ENCODE measurements around the gene FREY1. TPM values are rescaled to one million over a fixed set of nuclear protein-coding genes. Genes with fewer than 3 reads are reported as not detected.

Gene FREY1
- total RNA-seq, 2 experiments from 2014 or later = 1.5 to 2.3 TPM

GRCh38 chr11:45880772-45881570 is 26.1 kb downstream of the FREY1 start:
- CTCF ChIA-PET = no interaction called here
- POLR2A ChIA-PET = interaction anchor here (0.5 kb wide), 1 partner anchor 189 kb away, joined by 3 read pairs; no protein-coding TSS in a partner anchor

DNA sequence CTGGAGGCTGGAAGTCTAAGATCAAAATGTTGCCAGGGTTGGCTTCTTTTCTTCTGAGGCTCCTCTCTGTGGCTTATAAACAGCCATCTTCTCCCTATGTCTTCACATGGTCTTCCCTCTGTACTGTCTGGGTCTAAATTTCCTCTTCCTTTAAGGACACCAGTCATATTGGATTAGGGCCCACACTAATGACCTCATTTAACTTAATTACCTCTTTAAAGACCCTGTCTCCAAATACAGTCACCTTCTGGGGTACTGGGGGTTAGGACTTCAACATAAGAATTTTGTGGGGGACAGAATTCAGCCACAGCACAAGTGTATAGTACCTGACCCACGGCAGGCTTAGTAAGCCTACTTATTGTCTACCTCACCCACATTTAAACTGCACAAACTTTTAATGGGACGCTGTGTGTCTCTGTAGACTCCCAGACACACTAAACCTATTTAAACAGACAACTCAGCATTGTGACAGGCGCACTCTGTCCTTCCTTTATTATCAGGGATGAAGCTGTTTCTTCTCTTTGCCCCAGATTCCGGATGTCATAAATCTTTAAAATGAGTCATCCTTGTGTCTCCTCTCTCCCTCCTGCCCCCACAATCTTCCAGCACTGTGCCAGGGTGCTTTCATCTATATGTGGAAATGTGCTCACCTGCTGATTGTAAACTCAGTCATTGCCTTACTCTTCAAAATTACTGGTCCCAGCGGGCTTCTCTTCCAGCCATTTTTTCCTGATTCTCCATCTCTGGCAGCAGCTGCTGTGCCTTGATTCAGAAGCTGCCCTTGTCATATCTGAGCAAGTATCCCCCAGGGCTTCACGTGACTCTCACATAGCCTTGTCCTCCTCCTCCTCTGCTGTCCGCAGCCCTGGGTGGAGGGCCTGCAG is 27.0 kb downstream of the FREY1 start:
- ChIA-PET POLR2A (no interaction called here), CTCF (no interaction called here)
- Mint-ChIP-seq H3K27ac (no peak overlapping the region), H3K4me1 (peaks cover 4% of the 10 kb centered on the region), H3K27me3 (peaks cover 4% of the 10 kb centered on the region), H3K9me3 (no peaks in the 10 kb centered on the region), H3K4me3 (no peak overlapping the region), H3K36me3 (ENCODE audit: low read depth) (peaks cover 19% of the 10 kb centered on the region)
- DNase-seq = no peak

More at GRCh38 chr11:45880772-45881570, 26.1 kb downstream of the FREY1 start:
- no peak overlapping the region for H3K27ac Mint-ChIP-seq
- H3K4me3 Mint-ChIP-seq = no peak overlapping the region
- H3K27me3 Mint-ChIP-seq = peaks cover 4% of the 10 kb centered on the region
- DNase-seq = no peak
- H3K36me3 Mint-ChIP-seq (ENCODE audit: low read depth) = peaks cover 14% of the 10 kb centered on the region
- no peaks in the 10 kb centered on the region for H3K9me3 Mint-ChIP-seq
- H3K4me1 Mint-ChIP-seq = peaks cover 7% of the 10 kb centered on the region

DNA sequence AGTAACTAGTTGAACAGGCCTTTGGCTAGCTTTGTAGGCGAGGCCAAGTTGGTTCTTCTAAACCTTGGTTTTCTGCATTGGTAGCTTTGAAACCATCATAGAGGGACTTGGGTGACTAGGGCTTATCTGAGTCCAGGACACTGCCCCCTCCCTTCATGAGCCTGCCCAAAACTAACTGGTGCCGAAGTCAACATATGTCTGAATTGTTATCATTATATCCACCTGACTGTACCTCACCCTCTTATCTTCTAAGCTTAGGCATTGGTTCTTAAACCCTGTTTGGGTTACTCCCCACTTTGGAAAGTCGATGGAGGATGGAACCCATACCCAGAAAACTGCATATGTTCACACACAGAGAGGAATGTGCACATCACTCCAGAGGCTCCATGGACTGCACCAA is 29.2 kb downstream of the FREY1 start:
- Mint-ChIP-seq H3K9me3 (no peaks in the 10 kb centered on the region), H3K27me3 (no peaks in the 10 kb centered on the region), H3K4me1 (no peaks in the 10 kb centered on the region), H3K27ac (no peak overlapping the region), H3K4me3 (no peak overlapping the region), H3K36me3 (ENCODE audit: low read depth) (peaks cover 28% of the 10 kb centered on the region)
- ChIA-PET POLR2A (no interaction called here), CTCF (no interaction called here)
- DNase-seq = no peak

DNA sequence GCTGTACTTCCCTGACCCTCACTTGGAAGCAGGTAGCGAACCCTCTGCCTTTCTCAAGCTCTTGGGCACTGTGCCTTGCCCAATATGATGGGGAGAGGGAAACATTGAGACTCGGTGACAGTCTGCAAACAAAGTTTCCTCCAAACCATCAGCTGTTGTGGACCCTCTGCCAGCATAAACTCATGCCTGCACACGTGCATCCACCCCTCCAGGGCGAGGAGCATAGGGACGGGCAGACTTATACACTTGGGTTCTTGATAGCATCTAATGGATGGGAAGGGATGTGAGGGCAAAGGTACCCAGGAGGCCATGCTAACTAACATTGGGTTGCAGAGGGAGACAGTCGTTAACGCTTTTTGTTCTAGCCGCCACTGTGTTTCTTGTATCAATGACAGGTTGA is 29.9 kb downstream of the FREY1 start:
- Mint-ChIP-seq H3K27ac (no peak overlapping the region), H3K4me1 (no peaks in the 10 kb centered on the region), H3K4me3 (no peak overlapping the region), H3K36me3 (ENCODE audit: low read depth) (peaks cover 28% of the 10 kb centered on the region), H3K27me3 (no peaks in the 10 kb centered on the region), H3K9me3 (no peaks in the 10 kb centered on the region)
- DNase-seq = no peak
- POLR2A ChIA-PET = no interaction called here
- CTCF ChIA-PET = no interaction called here

- H3K4me3 Mint-ChIP-seq = no peak overlapping the region
- no peak overlapping the region for H3K27ac Mint-ChIP-seq
- no peaks in the 10 kb centered on the region for H3K9me3 Mint-ChIP-seq
- no peaks in the 10 kb centered on the region for H3K27me3 Mint-ChIP-seq
- no peaks in the 10 kb centered on the region for H3K4me1 Mint-ChIP-seq
- peaks cover 29% of the 10 kb centered on the region for H3K36me3 Mint-ChIP-seq (ENCODE audit: low read depth)
- no peak for DNase-seq
- CTCF ChIA-PET = no interaction called here
- POLR2A ChIA-PET = no interaction called here
Observed at GRCh38 chr11:45876401-45876800, 30.7 kb downstream of the FREY1 start.

DNA sequence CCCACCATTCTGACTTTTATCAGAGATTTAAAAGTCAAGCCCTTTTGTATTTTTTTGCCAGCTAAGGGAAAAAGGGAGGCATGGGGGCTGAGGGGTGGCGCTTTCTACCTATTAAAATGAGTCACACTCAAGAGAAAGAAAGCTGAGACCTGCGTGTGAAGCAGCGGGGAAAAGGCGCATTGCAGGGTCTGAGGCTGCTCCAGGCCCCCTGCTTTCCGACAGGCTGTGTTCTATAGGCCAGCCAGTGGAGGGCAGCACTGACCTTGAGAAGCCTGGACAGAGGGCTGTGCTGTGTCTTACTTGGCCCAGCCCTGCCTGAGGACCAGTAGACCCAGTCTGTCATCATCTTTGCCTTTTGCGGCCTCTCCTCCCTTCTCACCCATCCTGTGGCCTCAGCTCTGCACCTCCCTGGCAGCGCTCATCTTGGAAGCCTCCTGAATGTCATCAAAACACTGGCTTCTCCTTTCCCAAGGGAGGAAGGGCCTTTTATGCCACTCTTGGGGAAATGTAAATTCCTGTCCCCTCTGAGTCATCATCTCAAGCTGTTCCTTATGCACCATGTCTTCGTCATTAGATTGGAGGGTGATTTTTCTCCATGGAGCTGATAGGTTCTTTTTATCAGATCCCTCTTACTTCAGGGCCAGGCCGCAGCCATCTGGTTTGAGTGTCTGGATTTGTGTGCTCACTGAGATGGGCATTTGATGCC is 34.3 kb downstream of the FREY1 start:
- CTCF ChIA-PET = interaction anchor here (0.7 to 3.7 kb wide), 12 partner anchors 10 to 241 kb away, joined by 3 to 37 read pairs (median 4); partner anchors contain the start of gene PEX16
- no peaks in the 10 kb centered on the region for H3K27me3 Mint-ChIP-seq
- no peak overlapping the region for H3K4me3 Mint-ChIP-seq

DNA sequence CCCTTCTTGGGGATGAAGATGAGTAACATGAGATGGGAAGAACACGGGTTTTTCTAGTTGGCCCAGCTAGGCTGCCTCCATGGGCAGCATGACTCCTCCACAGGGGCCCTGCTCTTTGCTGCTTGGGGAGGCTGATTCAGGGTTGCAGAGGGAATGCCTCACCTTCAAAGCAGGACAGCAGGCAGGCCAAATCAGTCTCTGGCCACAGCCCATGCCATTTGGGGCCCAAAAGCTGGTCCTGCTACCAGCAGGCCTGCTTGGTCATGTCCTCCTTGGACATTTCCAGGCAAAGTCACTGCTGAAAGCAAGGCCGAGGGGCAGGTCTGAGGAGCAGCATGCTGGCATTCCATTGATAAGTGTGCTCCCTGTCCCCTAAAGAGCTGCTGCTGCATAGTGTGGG is 35.4 kb downstream of the FREY1 start:
- Mint-ChIP-seq H3K36me3 (ENCODE audit: low read depth) (peaks cover 42% of the 10 kb centered on the region), H3K4me1 (no peaks in the 10 kb centered on the region), H3K9me3 (no peaks in the 10 kb centered on the region), H3K27ac (no peak overlapping the region), H3K27me3 (no peaks in the 10 kb centered on the region), H3K4me3 (no peak overlapping the region)
- POLR2A ChIA-PET = no interaction called here
- no peak for DNase-seq
- CTCF ChIA-PET = interaction anchor here (1.3 to 3.7 kb wide), 3 partner anchors 47 to 243 kb away, joined by 3 to 37 read pairs (median 12); partner anchors contain the start of gene PEX16

More for the DNA sequence above, 34.3 kb downstream of the FREY1 start:
- peak; percentile 43 for DNase-seq
- peaks cover 46% of the 10 kb centered on the region for H3K36me3 Mint-ChIP-seq (ENCODE audit: low read depth)
- H3K4me1 Mint-ChIP-seq = no peaks in the 10 kb centered on the region
- POLR2A ChIA-PET = no interaction called here
- no peaks in the 10 kb centered on the region for H3K9me3 Mint-ChIP-seq
- no peak overlapping the region for H3K27ac Mint-ChIP-seq

- Mint-ChIP-seq H3K27ac (no peak overlapping the region), H3K36me3 (ENCODE audit: low read depth) (peaks cover 47% of the 10 kb centered on the region), H3K4me3 (no peak overlapping the region), H3K27me3 (no peaks in the 10 kb centered on the region), H3K4me1 (no peaks in the 10 kb centered on the region), H3K9me3 (no peaks in the 10 kb centered on the region)
- no peak for DNase-seq
- ChIA-PET CTCF (no interaction called here), POLR2A (no interaction called here)
Observed at GRCh38 chr11:45870706-45871105, 36.4 kb downstream of the FREY1 start.

DNA sequence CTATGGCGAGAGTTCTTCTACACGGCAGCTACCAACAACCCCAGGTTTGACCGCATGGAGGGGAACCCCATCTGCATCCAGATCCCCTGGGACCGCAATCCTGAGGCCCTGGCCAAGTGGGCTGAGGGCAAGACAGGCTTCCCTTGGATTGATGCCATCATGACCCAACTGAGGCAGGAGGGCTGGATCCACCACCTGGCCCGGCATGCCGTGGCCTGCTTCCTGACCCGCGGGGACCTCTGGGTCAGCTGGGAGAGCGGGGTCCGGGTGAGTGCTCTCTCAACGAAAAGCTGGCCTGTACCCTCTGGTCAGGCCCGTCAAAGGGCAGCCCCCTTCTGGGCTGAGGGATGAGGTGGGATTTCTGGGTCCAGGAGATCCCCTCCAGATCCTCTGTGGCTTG is 37.5 kb downstream of the FREY1 start:
- H3K4me3 Mint-ChIP-seq = no peak overlapping the region
- H3K4me1 Mint-ChIP-seq = no peaks in the 10 kb centered on the region
- DNase-seq = no peak
- CTCF ChIA-PET = no interaction called here
- no peaks in the 10 kb centered on the region for H3K9me3 Mint-ChIP-seq
- peaks cover 45% of the 10 kb centered on the region for H3K36me3 Mint-ChIP-seq (ENCODE audit: low read depth)
- no peak overlapping the region for H3K27ac Mint-ChIP-seq
- no peaks in the 10 kb centered on the region for H3K27me3 Mint-ChIP-seq
- POLR2A ChIA-PET = interaction anchor here (1.9 kb wide), 1 partner anchor 11 kb away, joined by 4 read pairs; no protein-coding TSS in a partner anchor

DNA sequence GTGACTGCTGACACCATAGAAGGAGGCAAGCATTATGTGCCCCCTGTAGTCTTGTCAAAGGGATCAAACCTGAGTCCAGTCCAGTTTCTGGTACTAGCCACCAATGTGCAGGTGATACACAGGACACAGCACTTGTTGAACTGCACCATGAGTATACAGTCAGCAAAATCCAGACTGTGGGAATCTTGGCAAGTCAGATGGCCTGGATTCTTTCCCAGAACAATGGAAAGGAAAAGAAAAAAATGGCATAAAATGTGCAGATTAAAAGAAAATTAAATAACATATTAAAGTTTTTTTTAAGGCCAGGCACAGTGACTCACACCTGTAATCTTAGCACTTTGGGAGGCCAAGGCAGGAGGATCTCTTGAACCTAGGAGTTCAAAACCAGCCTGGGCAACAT is 43.0 kb downstream of the FREY1 start:
- Mint-ChIP-seq H3K4me3 (no peak overlapping the region), H3K4me1 (no peaks in the 10 kb centered on the region), H3K36me3 (ENCODE audit: low read depth) (peaks cover 40% of the 10 kb centered on the region), H3K9me3 (no peaks in the 10 kb centered on the region), H3K27me3 (no peaks in the 10 kb centered on the region), H3K27ac (no peak overlapping the region)
- ChIA-PET CTCF (no interaction called here), POLR2A (no interaction called here)
- DNase-seq = no peak

DNA sequence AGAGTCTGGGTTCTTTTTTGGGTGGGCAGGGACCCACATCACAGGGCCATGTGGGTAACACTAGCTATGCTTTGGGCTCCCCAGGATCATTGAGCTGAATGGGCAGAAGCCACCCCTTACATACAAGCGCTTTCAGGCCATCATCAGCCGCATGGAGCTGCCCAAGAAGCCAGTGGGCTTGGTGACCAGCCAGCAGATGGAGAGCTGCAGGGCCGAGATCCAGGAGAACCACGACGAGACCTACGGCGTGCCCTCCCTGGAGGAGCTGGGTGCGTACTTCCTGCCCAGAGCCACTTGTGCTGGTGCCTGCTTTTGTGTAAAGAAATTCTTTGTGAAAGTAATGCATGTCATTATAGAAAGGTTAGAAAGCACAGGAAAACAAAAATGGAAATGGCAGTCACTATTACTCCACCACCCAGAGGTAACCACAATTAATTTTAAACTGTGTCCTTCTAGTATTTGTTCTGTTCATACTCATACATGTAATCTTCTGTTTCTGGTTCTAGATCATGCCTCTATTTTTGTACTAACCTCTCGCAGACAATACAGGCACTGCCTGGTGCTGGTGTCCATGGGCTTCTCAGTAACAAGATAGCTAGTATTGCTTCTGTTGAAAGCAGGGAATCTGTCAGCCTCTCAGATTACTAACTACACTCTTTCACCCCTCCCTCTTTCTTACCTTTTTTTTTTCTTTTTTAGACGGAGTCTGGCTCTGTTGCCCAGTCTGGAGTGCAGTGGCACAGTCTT is 46.1 kb downstream of the FREY1 start:
- CTCF ChIA-PET = interaction anchor here (0.5 to 1.3 kb wide), 4 partner anchors 89 to 488 kb away, joined by 3 to 4 read pairs (median 3); no protein-coding TSS in a partner anchor
- POLR2A ChIA-PET = no interaction called here
- Mint-ChIP-seq H3K4me3 (no peak overlapping the region), H3K36me3 (ENCODE audit: low read depth) (peaks cover 40% of the 10 kb centered on the region), H3K4me1 (no peaks in the 10 kb centered on the region), H3K27ac (no peak overlapping the region), H3K9me3 (no peaks in the 10 kb centered on the region), H3K27me3 (no peaks in the 10 kb centered on the region)
- DNase-seq = no peak

- H3K27me3 Mint-ChIP-seq = no peaks in the 10 kb centered on the region
- ChIA-PET CTCF (interaction anchor here (0.9 to 1.3 kb wide), 2 partner anchors 104 to 489 kb away, joined by 3 read pairs; no protein-coding TSS in a partner anchor), POLR2A (no interaction called here)
- H3K4me1 Mint-ChIP-seq = no peaks in the 10 kb centered on the region
- peaks cover 37% of the 10 kb centered on the region for H3K36me3 Mint-ChIP-seq (ENCODE audit: low read depth)
- no peak overlapping the region for H3K27ac Mint-ChIP-seq
- H3K4me3 Mint-ChIP-seq = no peak overlapping the region
- no peaks in the 10 kb centered on the region for H3K9me3 Mint-ChIP-seq
- no peak for DNase-seq
Observed at GRCh38 chr11:45860348-45860747, 46.7 kb downstream of the FREY1 start.
